ENCODE results near the gene CCNK. TPM values are rescaled to one million over a fixed set of nuclear protein-coding genes. Genes with fewer than 3 reads are reported as not detected.

The CCNK gene
- total RNA-seq: 28.6 and 35.4 TPM in 2 replicates

DNA sequence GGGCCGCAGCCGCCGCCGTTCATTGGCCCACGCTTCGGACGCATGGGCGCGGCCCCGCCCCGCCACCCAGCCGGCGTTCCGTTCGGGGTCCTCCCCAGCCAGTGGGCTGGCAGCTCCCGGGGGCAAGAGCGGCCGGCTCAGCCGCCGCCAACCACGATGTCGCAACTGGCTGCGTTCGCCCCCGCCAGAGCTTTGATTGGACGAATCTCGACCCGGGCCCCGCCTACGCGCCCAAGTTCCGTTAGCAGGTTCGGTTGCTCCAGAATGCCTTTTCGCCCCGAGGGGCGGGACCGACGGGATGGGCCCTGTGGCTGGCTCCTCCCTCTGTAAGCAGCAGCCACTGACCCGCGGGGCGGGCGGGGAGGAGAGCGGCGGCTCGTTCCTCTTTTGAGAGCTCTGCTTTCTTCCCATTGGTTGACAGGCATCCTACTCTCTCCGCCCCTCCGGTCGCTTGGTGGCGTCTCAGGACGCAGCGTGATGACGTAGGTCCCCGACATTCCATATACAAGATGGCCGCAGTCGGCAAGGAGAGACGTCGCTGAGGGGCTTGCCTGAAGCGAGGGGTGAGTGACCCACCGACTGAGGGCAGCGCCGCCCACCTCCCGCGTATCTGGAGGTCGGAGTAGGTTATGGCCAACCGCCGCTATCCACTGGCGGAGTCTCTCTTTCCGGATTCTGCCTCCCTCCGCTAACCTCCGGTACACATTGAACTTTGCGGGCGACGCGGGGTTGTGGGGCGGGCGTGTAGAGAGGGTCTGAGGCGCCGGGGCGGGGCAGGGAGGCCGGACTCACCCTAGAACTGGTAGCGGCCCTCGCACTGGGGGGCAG lies at the start of gene CCNK:
Gene CCNK (plus strand): TSS at position 493 of the 828 bp plus-strand sequence. CDS start 11,269 bp downstream, outside the sequence.
- Histone ChIP-seq H3K79me2 (ENCODE audit: insufficient read depth, low read length) (peaks cover 86% of the 10 kb centered on the region), H3K27ac (ENCODE audit: low read depth, low read length) (peak within 1 kb of the TSS; percentile 92), H3K36me3 (ENCODE audit: insufficient read depth, low read length) (no peaks in the 10 kb centered on the region), H3K4me2 (ENCODE audit: insufficient read depth, low read length) (peak within 1 kb of the TSS; percentile 96), H3K4me1 (ENCODE audit: insufficient read depth, low read length) (peaks cover 23% of the 10 kb centered on the region), H4K20me1 (ENCODE audit: insufficient read depth, low read length) (peaks cover 56% of the 10 kb centered on the region), H3K4me3 (ENCODE audit: insufficient read depth, low read length) (peak within 1 kb of the TSS; percentile 92), H3K9me3 (ENCODE audit: low read depth, low read length) (no peaks in the 10 kb centered on the region), H3K27me3 (ENCODE audit: insufficient read depth, low read length) (no peaks in the 10 kb centered on the region), H2AFZ (ENCODE audit: low read length) (peak within 1 kb of the TSS; percentile 95)
- DNase-seq (ENCODE audit: insufficient read length, low spot score, missing footprints): peak; percentile 100
- TF ChIP-seq, protein P1, sequence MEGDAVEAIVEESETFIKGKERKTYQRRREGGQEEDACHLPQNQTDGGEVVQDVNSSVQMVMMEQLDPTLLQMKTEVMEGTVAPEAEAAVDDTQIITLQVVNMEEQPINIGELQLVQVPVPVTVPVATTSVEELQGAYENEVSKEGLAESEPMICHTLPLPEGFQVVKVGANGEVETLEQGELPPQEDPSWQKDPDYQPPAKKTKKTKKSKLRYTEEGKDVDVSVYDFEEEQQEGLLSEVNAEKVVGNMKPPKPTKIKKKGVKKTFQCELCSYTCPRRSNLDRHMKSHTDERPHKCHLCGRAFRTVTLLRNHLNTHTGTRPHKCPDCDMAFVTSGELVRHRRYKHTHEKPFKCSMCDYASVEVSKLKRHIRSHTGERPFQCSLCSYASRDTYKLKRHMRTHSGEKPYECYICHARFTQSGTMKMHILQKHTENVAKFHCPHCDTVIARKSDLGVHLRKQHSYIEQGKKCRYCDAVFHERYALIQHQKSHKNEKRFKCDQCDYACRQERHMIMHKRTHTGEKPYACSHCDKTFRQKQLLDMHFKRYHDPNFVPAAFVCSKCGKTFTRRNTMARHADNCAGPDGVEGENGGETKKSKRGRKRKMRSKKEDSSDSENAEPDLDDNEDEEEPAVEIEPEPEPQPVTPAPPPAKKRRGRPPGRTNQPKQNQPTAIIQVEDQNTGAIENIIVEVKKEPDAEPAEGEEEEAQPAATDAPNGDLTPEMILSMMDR (IDR thresholded peaks at IDR 0.05; ENCODE audit: extremely low read depth, low read depth, low read length): no peak

DNA sequence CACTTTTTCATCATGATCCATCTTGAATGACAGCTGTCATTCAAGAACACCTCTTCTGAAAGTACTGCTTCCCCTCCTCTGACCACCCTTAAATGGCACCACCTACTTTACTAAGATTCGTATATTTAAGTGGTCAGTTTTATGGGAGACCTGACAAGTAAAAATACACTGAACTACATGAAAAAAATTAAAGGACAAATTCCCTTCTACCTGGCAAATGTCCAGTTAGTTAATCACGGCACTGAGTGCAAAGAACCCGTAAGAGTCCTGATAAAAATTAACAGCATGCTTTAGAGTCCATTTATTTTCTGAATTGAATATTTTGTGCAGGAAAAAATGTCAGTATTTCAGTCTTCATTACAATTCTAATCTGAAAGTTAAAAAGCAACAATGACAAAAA lies 49.2 kb upstream of the CCNK start:
- Histone ChIP-seq H2AFZ (ENCODE audit: low read length) (no peak overlapping the region), H3K4me2 (ENCODE audit: insufficient read depth, low read length) (no peak overlapping the region), H3K4me1 (ENCODE audit: insufficient read depth, low read length) (peaks cover 8% of the 10 kb centered on the region), H3K9me3 (ENCODE audit: low read depth, low read length) (no peaks in the 10 kb centered on the region), H3K36me3 (ENCODE audit: insufficient read depth, low read length) (peaks cover 7% of the 10 kb centered on the region), H3K27me3 (ENCODE audit: insufficient read depth, low read length) (no peaks in the 10 kb centered on the region), H3K27ac (ENCODE audit: low read depth, low read length) (no peak overlapping the region), H3K79me2 (ENCODE audit: insufficient read depth, low read length) (no peaks in the 10 kb centered on the region), H4K20me1 (ENCODE audit: insufficient read depth, low read length) (peaks cover 1% of the 10 kb centered on the region), H3K4me3 (ENCODE audit: insufficient read depth, low read length) (no peak overlapping the region)
- TF ChIP-seq, protein P1 (IDR thresholded peaks at IDR 0.05; ENCODE audit: extremely low read depth, low read depth, low read length): no peak
- no peak for DNase-seq (ENCODE audit: insufficient read length, low spot score, missing footprints)

DNA sequence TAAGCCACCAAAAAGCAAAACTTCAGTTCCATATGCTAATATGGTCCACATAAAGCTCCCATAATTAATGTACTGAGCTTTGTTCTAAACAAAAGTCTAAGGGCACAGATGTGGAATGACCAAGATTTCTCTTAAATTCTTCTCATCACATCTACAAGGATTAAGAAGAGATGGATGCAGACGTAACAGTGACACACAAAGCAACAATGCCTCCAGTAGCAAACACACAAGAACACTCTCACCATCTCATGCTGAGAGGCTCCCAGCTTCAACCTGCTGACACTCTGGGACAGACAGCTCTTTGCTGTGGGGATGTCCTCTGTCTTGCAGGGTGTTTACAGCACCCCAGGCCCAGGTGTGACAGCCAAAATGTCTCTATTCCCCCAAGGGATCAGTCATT lies 48.7 kb upstream of the CCNK start:
- Histone ChIP-seq H2AFZ (ENCODE audit: low read length) (no peak overlapping the region), H3K27ac (ENCODE audit: low read depth, low read length) (no peak overlapping the region), H3K4me1 (ENCODE audit: insufficient read depth, low read length) (peaks cover 8% of the 10 kb centered on the region), H3K36me3 (ENCODE audit: insufficient read depth, low read length) (peaks cover 8% of the 10 kb centered on the region), H3K9me3 (ENCODE audit: low read depth, low read length) (no peaks in the 10 kb centered on the region), H3K27me3 (ENCODE audit: insufficient read depth, low read length) (no peaks in the 10 kb centered on the region), H4K20me1 (ENCODE audit: insufficient read depth, low read length) (peaks cover 3% of the 10 kb centered on the region), H3K4me2 (ENCODE audit: insufficient read depth, low read length) (no peak overlapping the region), H3K79me2 (ENCODE audit: insufficient read depth, low read length) (no peaks in the 10 kb centered on the region), H3K4me3 (ENCODE audit: insufficient read depth, low read length) (no peak overlapping the region)
- DNase-seq (ENCODE audit: insufficient read length, low spot score, missing footprints): no peak
- TF ChIP-seq, protein P1 (IDR thresholded peaks at IDR 0.05; ENCODE audit: extremely low read depth, low read depth, low read length): no peak

DNA sequence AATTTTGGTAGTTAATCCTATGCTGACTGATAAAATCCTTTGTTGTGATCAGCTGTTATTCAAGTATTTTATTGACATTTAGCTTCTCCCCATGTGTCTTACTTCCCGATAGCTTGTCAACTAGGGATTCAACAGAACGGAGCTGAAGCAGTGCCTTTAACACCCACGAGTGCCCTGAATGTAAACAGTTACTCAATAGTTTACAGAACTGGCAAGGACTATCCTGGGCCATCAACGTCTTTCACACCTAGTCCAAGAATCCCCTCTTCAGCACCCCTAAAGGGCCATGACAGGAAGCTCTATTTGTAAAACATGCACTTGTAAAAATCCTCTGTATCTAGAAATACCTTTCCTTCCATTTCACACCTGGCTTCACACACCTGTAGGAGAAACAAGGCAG lies 45.9 kb upstream of the CCNK start:
- H3K79me2 ChIP-seq (ENCODE audit: insufficient read depth, low read length): no peaks in the 10 kb centered on the region
- H3K9me3 ChIP-seq (ENCODE audit: low read depth, low read length): no peaks in the 10 kb centered on the region
- peaks cover 9% of the 10 kb centered on the region for H4K20me1 ChIP-seq (ENCODE audit: insufficient read depth, low read length)
- TF ChIP-seq, protein P1 (IDR thresholded peaks at IDR 0.05; ENCODE audit: extremely low read depth, low read depth, low read length): no peak
- DNase-seq (ENCODE audit: insufficient read length, low spot score, missing footprints): no peak
- H3K27me3 ChIP-seq (ENCODE audit: insufficient read depth, low read length): no peaks in the 10 kb centered on the region
- peaks cover 5% of the 10 kb centered on the region for H3K36me3 ChIP-seq (ENCODE audit: insufficient read depth, low read length)
- H2AFZ ChIP-seq (ENCODE audit: low read length): no peak overlapping the region
- no peak overlapping the region for H3K4me2 ChIP-seq (ENCODE audit: insufficient read depth, low read length)
- H3K27ac ChIP-seq (ENCODE audit: low read depth, low read length): no peak overlapping the region
- H3K4me1 ChIP-seq (ENCODE audit: insufficient read depth, low read length): no peaks in the 10 kb centered on the region
- no peak overlapping the region for H3K4me3 ChIP-seq (ENCODE audit: insufficient read depth, low read length)

All from osteoblast (primary cell).